Endodermal cell (in vitro differentiated cells): ENCODE results near the gene FAIM. TPM values are rescaled to one million over a fixed set of nuclear protein-coding genes. Genes with fewer than 3 reads are reported as not detected.

Experiments
- DNase-seq: peaks from one replicate; pipeline ENCODE4 v3.0.0-alpha.2; 2017
- H3K27ac ChIP-seq: 2 replicates; pipeline ENCODE4 v1.5.1; 2013; ENCODE audit warnings: mild to moderate bottlenecking, low read depth, low read length, moderate library complexity
- H3K27me3 ChIP-seq: 2 replicates; pipeline ENCODE4 v1.6.1; 2013; ENCODE audit warnings: mild to moderate bottlenecking, low read length, moderate library complexity; ENCODE audit not compliant: insufficient read depth, control insufficient read depth, poor library complexity, severe bottlenecking
- H3K36me3 ChIP-seq: 2 replicates; pipeline ENCODE4 v1.7.0; 2013; ENCODE audit warnings: mild to moderate bottlenecking, low read length, moderate library complexity; ENCODE audit not compliant: control insufficient read depth, insufficient read depth
- H3K4me1 ChIP-seq: one replicate; pipeline ENCODE4 v1.7.0; 2013; ENCODE audit warnings: low read length; ENCODE audit not compliant: control insufficient read depth, insufficient read depth
- H3K4me3 ChIP-seq: 2 replicates; pipeline ENCODE4 v1.5.1; 2013; ENCODE audit warnings: mild to moderate bottlenecking, low read length, moderate library complexity
- H3K9ac ChIP-seq: 2 replicates; pipeline ENCODE4 v1.6.1; 2013; ENCODE audit warnings: mild to moderate bottlenecking, low read length, moderate library complexity; ENCODE audit not compliant: poor library complexity, severe bottlenecking; ENCODE audit errors: extremely low read depth
- H3K9me3 ChIP-seq: 2 replicates; pipeline ENCODE4 v1.6.1; 2013; ENCODE audit warnings: mild to moderate bottlenecking, low read length, moderate library complexity; ENCODE audit not compliant: control insufficient read depth
- H3K27ac Mint-ChIP-seq: 2 replicates; pipeline ENCODE4 v1.8.0; 2020; ENCODE audit warnings: mixed read lengths
- H3K27me3 Mint-ChIP-seq: 2 replicates; pipeline ENCODE4 v1.8.0; 2021; ENCODE audit warnings: mild to moderate bottlenecking, mixed read lengths; ENCODE audit not compliant: insufficient read depth
- H3K36me3 Mint-ChIP-seq: 2 replicates; pipeline ENCODE4 v1.8.0; 2020; ENCODE audit warnings: low read depth, mixed read lengths
- H3K4me1 Mint-ChIP-seq: 2 replicates; pipeline ENCODE4 v1.8.0; 2020; ENCODE audit warnings: mixed read lengths
- H3K4me3 Mint-ChIP-seq: 2 replicates; pipeline ENCODE4 v1.8.0; 2020; ENCODE audit warnings: mild to moderate bottlenecking, moderate library complexity, mixed read lengths
- H3K9me3 Mint-ChIP-seq: 2 replicates; pipeline ENCODE4 v1.8.0; 2020; ENCODE audit warnings: mild to moderate bottlenecking, mixed read lengths
- WGBS, 2 experiments: methylation state at CpG; one replicate each; pipeline versions ENCODE4 v1.1.5 to v1.1.7; 2013; ENCODE audit warnings: missing lambda C conversion rate in 2 of 2, mixed read lengths in 1 of 2; ENCODE audit not compliant: insufficient coverage in 1 of 2, insufficient read length in 1 of 2; 5-methylcytosine and 5-hydroxymethylcytosine counted together
- total RNA-seq, 2 donors: library from RNA; stranded (reverse); fragmentation: NEBNext Ultra II Directional in 1 of 2; extraction: Animal tissue kit (Norgen Biotek cat#: 25700) in 1 of 2; gene quantifications; 2 replicates in 1 of 2; 3 replicates in 1 of 2; pipeline ENCODE4 v1.2.1, GENCODE V29; 2021
- TF ChIP-seq, protein P1 (sequence below): fragments of 200-600 bp; sonication (generic); conservative IDR thresholded peaks from 2 replicates; pipeline ENCODE4 v1.5.0; 2021; ENCODE audit warnings: antibody characterized with exemption, mild to moderate bottlenecking

Gene FAIM
- total RNA-seq, 2 donors from 2014 or later, result 12.2 to 17.8 TPM

DNA sequence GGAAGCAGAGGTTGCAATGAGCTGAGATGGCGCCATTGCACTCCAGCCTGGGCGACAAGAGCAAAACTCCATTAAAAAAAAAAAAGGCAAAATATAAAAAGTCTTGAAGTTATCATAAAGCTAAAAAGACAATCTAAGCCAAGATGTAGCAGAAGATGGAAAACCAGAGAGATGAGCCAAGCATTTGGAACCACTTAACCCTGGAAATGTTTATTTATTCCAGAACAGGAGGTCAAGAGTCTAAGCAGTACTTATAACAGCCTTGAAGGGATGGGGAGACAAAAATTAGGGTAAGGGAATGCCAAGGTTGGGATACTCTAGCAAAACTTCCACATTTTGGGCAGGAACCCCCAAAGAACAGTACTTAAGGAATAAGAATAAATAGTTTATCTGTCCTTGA, 30.1 kb downstream of the FAIM start:
- H3K27me3 Mint-ChIP-seq, result peaks cover 1% of the 10 kb centered on the region
- no peaks in the 10 kb centered on the region for H3K36me3 ChIP-seq
- no peak for DNase-seq
- H3K9me3 Mint-ChIP-seq, result peaks cover 33% of the 10 kb centered on the region
- H3K27me3 ChIP-seq, result no peaks in the 10 kb centered on the region
- no peaks in the 10 kb centered on the region for H3K4me1 ChIP-seq
- H3K36me3 Mint-ChIP-seq, result peaks cover 20% of the 10 kb centered on the region
- TF ChIP-seq, protein P1, sequence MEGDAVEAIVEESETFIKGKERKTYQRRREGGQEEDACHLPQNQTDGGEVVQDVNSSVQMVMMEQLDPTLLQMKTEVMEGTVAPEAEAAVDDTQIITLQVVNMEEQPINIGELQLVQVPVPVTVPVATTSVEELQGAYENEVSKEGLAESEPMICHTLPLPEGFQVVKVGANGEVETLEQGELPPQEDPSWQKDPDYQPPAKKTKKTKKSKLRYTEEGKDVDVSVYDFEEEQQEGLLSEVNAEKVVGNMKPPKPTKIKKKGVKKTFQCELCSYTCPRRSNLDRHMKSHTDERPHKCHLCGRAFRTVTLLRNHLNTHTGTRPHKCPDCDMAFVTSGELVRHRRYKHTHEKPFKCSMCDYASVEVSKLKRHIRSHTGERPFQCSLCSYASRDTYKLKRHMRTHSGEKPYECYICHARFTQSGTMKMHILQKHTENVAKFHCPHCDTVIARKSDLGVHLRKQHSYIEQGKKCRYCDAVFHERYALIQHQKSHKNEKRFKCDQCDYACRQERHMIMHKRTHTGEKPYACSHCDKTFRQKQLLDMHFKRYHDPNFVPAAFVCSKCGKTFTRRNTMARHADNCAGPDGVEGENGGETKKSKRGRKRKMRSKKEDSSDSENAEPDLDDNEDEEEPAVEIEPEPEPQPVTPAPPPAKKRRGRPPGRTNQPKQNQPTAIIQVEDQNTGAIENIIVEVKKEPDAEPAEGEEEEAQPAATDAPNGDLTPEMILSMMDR, result no peak
- H3K27ac ChIP-seq, result no peak overlapping the region
- no peak overlapping the region for H3K27ac Mint-ChIP-seq
- no peak overlapping the region for H3K4me3 ChIP-seq
- WGBS, 2 experiments, result 100% methylated on average over 2 of the region's 2 CpGs; no CpG with 5 or more reads in 1 of the 2 experiments
- no peaks in the 10 kb centered on the region for H3K4me1 Mint-ChIP-seq
- H3K9me3 ChIP-seq, result peaks cover 22% of the 10 kb centered on the region
- no peak overlapping the region for H3K9ac ChIP-seq
- no peak overlapping the region for H3K4me3 Mint-ChIP-seq

DNA sequence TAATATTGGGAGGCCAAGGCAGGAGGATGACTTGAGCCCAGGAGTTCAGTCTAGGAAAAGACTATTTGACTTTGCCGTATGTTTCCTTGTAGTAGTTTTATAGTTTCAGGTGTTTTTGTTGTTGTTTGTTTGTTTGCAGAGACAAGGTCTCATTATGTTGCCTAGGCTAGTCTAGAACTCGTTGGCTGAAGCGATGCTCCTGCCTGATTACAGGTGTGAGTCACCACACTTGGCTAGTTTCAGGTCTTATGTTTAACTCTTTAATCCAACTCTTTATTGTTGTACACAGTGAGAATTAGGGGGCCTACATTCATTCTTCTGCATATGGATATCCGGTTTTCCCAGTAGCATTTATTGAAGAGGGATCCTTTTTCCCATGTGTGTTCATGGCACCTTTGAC, 32.0 kb downstream of the FAIM start:
- TF ChIP-seq, protein P1, result no peak
- Mint-ChIP-seq H3K36me3 (peaks cover 26% of the 10 kb centered on the region), H3K4me1 (no peaks in the 10 kb centered on the region), H3K4me3 (no peak overlapping the region), H3K27ac (no peak overlapping the region), H3K9me3 (peaks cover 52% of the 10 kb centered on the region), H3K27me3 (peaks cover 4% of the 10 kb centered on the region)
- Histone ChIP-seq H3K4me3 (no peak overlapping the region), H3K27ac (no peak overlapping the region), H3K27me3 (no peaks in the 10 kb centered on the region), H3K9ac (no peak overlapping the region), H3K36me3 (no peaks in the 10 kb centered on the region), H3K9me3 (peaks cover 40% of the 10 kb centered on the region), H3K4me1 (no peaks in the 10 kb centered on the region)
- 88 to 91% methylated on average over 3 to 4 of the region's 4 CpGs for WGBS, 2 experiments
- DNase-seq, result no peak

DNA sequence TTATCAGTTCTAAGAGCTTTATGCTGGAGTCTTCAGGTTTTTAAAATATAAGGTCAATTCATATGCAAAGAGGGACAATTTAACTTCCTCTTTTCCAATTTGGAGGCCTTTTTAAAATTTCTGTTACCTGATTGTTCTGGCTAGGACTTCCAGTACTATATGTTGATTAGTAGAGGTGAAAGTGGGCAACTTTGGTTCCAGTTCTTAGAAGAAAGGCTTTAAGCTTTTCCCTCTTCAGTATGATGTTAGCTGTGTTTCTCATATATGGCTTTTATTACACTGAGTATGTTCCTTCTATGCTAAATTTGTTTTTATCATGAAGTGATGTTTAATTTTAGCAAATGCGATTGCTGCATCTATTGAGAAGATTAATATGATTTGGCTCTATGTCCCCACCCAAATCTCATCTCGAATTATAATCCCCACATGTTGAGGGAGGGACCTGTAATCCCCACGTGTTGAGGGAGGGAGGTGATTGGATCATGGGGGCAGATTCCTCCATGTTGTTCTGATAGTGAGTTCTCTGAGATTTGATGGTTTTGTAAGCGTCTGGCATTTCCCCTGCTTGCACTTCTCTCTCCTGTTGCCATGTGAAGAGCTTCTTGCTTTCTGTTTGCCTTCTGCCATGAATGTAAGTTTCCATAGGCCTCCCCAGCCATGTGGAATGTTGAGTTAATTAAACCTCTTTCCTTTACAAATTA, 33.8 kb downstream of the FAIM start:
- TF ChIP-seq, protein P1, result no peak
- H3K4me1 ChIP-seq, result no peaks in the 10 kb centered on the region
- 93 to 94% methylated on average over 2 to 4 of the region's 4 CpGs for WGBS, 2 experiments
- peaks cover 4% of the 10 kb centered on the region for H3K27me3 Mint-ChIP-seq
- no peak overlapping the region for H3K4me3 Mint-ChIP-seq
- H3K27me3 ChIP-seq, result no peaks in the 10 kb centered on the region
- no peaks in the 10 kb centered on the region for H3K36me3 ChIP-seq
- no peaks in the 10 kb centered on the region for H3K4me1 Mint-ChIP-seq
- peaks cover 58% of the 10 kb centered on the region for H3K9me3 ChIP-seq
- no peak overlapping the region for H3K9ac ChIP-seq
- H3K27ac Mint-ChIP-seq, result no peak overlapping the region
- peaks cover 70% of the 10 kb centered on the region for H3K9me3 Mint-ChIP-seq
- peaks cover 41% of the 10 kb centered on the region for H3K36me3 Mint-ChIP-seq
- H3K27ac ChIP-seq, result no peak overlapping the region
- H3K4me3 ChIP-seq, result no peak overlapping the region
- DNase-seq, result no peak
